Mucosa of descending colon (tissue), 3 donors: ENCODE data around the gene PPARD. TPM values are rescaled to one million over a fixed set of nuclear protein-coding genes. Genes with fewer than 3 reads are reported as not detected.
A peak's percentile ranks its signal among the peaks of the same experiment; 100 is the strongest.

ENCODE experiments used
- ATAC-seq: fragments of 200-7000 bp; cut with Tn5 transposase; one replicate; pipeline ENCODE4 v1.9.1; 2020; ENCODE audit warnings: mild to moderate bottlenecking, moderate library complexity
- DNase-seq, 3 donors: peaks; one replicate each; pipeline ENCODE4 v3.0.0-alpha.2; 2020
- H3K36me3 ChIP-seq: fragments of 200-600 bp; one replicate; pipeline ENCODE4 v1.8.0; 2021; ENCODE audit warnings: low read depth, mild to moderate bottlenecking
- H3K4me1 ChIP-seq: fragments of 200-600 bp; one replicate; pipeline ENCODE4 v1.8.0; 2021; ENCODE audit warnings: low read depth, mild to moderate bottlenecking
- H3K4me3 ChIP-seq: fragments of 200-600 bp; one replicate; pipeline ENCODE4 v1.8.0; 2021; ENCODE audit warnings: mild to moderate bottlenecking
- H3K9me3 ChIP-seq: fragments of 200-600 bp; one replicate; pipeline ENCODE4 v1.8.0; 2021; ENCODE audit warnings: mild to moderate bottlenecking
- intact Hi-C, 2 donors: fragments of 100-400 bp; cut with DNase I in 1 of 2; cut with micrococcal nuclease in 1 of 2; formaldehyde crosslinking; loops; one replicate each; pipeline versions ENCODE4 v1.11.0 to v1.11.1; 2022; cut with DNase I, micrococcal nuclease
- total RNA-seq, 3 donors: library from RNA; stranded (reverse); fragmentation: NEBNext Ultra II Directional in 2 of 3; extraction: Animal tissue kit (Norgen Biotek cat#: 25700) in 2 of 3; gene quantifications; one replicate each; pipeline versions ENCODE4 v1.2.1 to v1.2.4, GENCODE V29; 2021 to 2023
- TF ChIP-seq, protein P1 (sequence below): fragments of 200-600 bp; IDR thresholded peaks from one replicate; pipeline ENCODE4 v1.8.0; 2022; ENCODE audit warnings: antibody characterized with exemption, mild to moderate bottlenecking
- donor health status: DM: no; HTN: no; CAD: no; lungs with moderate emphysema.
- donor health status: DM: no; HTN: no; CAD: no.
- donor health status: DM: no; HTN: yes; CAD: no.

PPARD gene
- total RNA-seq, 3 donors from 2014 or later = 44.4 to 66.7 (median 65.6) TPM

DNA sequence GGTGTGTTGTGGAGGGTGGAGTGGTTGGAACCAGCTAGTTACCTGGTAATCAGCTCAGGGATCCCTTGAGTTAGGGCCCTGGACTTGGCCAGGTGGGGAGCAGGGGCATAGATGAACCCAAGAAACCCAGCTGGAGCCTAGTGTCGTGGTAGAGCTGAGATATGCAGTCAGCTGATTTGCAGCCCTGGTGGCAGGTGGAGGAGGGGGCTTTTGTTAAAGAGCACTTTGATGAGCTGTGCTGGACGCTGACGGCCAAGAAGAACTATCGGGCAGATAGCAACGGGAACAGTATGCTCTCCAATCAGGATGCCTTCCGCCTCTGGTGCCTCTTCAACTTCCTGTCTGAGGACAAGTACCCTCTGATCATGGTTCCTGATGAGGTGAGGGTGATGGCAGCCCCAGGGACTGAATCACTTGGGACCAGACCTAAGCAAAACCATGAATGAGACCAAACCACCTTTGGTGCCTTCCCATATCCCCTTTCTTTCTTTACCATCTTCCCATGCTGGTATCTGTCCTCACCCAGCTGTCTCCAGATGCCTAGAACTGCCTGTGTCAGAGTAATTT, 32.0 kb upstream of the PPARD start:
- intact Hi-C loops = no loop called here
- ATAC-seq (peak; percentile 25), DNase-seq (no peak)
- Histone ChIP-seq H3K9me3 (no peaks in the 10 kb centered on the region), H3K4me3 (no peak overlapping the region), H3K4me1 (no peaks in the 10 kb centered on the region), H3K36me3 (no peaks in the 10 kb centered on the region)
- TF ChIP-seq, protein P1, sequence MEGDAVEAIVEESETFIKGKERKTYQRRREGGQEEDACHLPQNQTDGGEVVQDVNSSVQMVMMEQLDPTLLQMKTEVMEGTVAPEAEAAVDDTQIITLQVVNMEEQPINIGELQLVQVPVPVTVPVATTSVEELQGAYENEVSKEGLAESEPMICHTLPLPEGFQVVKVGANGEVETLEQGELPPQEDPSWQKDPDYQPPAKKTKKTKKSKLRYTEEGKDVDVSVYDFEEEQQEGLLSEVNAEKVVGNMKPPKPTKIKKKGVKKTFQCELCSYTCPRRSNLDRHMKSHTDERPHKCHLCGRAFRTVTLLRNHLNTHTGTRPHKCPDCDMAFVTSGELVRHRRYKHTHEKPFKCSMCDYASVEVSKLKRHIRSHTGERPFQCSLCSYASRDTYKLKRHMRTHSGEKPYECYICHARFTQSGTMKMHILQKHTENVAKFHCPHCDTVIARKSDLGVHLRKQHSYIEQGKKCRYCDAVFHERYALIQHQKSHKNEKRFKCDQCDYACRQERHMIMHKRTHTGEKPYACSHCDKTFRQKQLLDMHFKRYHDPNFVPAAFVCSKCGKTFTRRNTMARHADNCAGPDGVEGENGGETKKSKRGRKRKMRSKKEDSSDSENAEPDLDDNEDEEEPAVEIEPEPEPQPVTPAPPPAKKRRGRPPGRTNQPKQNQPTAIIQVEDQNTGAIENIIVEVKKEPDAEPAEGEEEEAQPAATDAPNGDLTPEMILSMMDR = no peak

DNA sequence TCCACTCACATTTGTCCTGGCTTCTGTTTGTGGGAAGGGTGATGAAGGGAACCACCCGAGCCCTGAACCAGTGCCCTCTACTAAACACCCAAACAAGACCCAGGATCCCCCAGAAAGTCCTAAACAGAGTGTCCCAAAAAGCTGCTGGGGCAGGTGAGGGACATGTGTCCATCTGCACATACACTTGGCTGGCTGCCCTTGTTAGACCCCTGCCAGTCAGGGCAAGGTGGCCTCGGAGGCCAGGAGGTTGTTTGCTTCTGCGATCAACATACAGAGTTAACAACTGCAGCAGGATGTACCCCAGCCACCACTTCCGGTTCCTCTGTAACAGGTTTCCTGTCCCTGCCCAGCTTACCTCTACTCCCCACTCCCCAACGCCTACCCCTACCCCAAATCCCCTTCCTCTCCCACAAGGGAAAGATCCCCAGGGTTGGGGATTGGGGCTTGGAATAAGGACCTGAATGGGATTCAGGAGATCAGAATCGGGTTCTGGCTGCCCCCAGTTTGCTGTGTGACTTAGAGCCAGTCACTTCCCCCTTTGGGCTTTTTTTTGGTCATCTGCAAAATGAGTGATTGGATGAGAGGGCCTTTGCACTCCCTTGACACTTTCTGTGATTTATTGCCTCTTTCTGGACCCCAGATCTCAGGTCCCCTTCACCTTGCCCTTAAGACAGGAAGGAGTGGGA, 30.8 kb upstream of the PPARD start:
- H3K36me3 ChIP-seq = no peaks in the 10 kb centered on the region
- H3K4me3 ChIP-seq = no peak overlapping the region
- intact Hi-C loops = no loop called here
- peak in 1 of 3 donors; percentile 61 for DNase-seq
- no peaks in the 10 kb centered on the region for H3K4me1 ChIP-seq
- no peaks in the 10 kb centered on the region for H3K9me3 ChIP-seq
- peak; percentile 81 for ATAC-seq
- TF ChIP-seq, protein P1 = no peak

DNA sequence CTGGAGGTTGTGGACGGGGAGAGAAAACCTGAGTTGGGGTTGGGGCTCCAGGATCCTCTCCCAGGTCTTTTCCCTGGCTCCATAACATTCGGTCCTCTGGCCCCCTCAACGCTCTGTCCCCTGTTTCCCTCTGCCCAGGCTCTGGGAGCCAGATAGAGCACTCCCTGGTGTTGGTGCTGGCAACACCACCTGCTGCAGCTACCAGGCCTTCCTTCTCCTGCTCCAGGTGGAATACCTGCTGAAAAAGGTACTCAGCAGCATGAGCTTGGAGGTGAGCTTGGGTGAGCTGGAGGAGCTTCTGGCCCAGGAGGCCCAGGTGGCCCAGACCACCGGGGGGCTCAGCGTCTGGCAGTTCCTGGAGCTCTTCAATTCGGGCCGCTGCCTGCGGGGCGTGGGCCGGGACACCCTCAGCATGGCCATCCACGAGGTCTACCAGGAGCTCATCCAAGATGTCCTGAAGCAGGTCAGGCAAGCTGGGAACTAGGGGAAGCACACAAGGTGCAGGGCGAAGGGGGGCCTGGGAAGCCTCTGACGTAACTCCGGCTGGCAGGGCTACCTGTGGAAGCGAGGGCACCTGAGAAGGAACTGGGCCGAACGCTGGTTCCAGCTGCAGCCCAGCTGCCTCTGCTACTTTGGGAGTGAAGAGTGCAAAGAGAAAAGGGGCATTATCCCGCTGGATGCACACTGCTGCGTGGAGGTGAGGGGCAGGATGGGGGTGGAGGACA, 30.1 kb upstream of the PPARD start:
- no peaks in the 10 kb centered on the region for H3K9me3 ChIP-seq
- intact Hi-C loops = no loop called here
- H3K36me3 ChIP-seq = no peaks in the 10 kb centered on the region
- TF ChIP-seq, protein P1 = no peak
- peaks cover 2% of the 10 kb centered on the region for H3K4me1 ChIP-seq
- ATAC-seq = no peak
- no peak overlapping the region for H3K4me3 ChIP-seq
- DNase-seq = no peak

DNA sequence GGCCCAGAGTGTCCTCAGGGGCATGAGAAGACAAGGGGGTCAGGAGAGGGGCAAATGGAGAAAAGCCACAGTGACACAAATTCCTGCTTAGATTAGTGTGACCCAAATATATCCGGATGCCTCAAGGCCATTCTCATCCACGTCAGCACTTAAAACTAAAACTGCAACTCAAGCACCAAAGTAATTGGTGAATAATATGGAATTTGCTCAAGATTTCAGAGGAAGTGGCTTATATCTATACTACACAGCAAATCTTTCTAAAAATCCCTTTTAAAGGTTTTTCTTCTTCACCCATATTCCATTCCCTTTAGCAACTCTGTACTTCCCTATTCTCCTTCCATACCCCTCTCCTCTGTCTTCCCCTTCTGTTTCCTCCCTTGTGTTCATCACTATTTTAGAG, 29.6 kb upstream of the PPARD start:
- intact Hi-C loops = no loop called here
- ATAC-seq (no peak), DNase-seq (no peak)
- TF ChIP-seq, protein P1 = no peak
- Histone ChIP-seq H3K4me3 (no peak overlapping the region), H3K4me1 (peaks cover 7% of the 10 kb centered on the region), H3K9me3 (no peaks in the 10 kb centered on the region), H3K36me3 (no peaks in the 10 kb centered on the region)

DNA sequence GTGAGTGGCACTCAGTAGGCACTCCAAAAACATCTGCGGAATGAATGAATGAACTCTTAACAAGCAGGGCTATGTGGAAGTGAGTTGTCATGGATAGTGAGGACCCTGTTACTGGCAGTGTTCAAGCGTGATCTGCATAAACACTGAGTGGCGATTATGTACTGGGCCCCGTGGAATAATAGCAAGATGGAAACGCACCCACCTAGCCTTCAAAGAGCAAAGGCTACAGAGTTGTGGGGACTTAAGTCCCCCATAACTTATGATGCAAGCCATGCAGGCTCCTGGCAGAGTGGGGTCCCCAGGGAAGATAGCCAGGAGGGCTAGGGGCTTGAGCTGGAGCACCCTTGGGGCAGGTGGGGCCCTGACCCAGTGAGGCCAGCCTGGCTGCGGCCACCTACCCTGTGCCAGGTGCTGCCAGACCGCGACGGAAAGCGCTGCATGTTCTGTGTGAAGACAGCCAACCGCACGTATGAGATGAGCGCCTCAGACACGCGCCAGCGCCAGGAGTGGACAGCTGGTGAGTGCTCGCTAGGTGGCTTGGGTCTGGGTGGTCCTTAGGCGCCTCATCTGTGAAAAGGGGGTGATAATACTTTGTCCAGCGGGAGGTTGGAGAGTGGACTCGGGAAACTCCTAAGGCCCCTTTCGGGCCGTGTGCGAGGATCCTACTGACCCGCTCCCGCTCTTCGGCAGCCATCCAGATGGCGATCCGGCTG, 24.7 kb upstream of the PPARD start:
- Histone ChIP-seq H3K4me1 (peaks cover 12% of the 10 kb centered on the region), H3K9me3 (no peaks in the 10 kb centered on the region), H3K4me3 (no peak overlapping the region), H3K36me3 (no peaks in the 10 kb centered on the region)
- DNase-seq (peak in 1 of 3 donors; percentile 54), ATAC-seq (peak; percentile 51)
- intact Hi-C loops = no loop called here
- TF ChIP-seq, protein P1 = no peak
